Measurements from ENCODE around the gene TEAD2. TPM values are rescaled to one million over a fixed set of nuclear protein-coding genes. Genes with fewer than 3 reads are reported as not detected.
A peak's percentile ranks its signal among the peaks of the same experiment; 100 is the strongest.
"Not testable (repeated sequence)": the region's sequence is repeated elsewhere in the genome, so short reads cannot be mapped to it uniquely, and the experiment has no call there.

TEAD2 gene
- polyA plus RNA-seq, 1 donor = 54.4 TPM

DNA sequence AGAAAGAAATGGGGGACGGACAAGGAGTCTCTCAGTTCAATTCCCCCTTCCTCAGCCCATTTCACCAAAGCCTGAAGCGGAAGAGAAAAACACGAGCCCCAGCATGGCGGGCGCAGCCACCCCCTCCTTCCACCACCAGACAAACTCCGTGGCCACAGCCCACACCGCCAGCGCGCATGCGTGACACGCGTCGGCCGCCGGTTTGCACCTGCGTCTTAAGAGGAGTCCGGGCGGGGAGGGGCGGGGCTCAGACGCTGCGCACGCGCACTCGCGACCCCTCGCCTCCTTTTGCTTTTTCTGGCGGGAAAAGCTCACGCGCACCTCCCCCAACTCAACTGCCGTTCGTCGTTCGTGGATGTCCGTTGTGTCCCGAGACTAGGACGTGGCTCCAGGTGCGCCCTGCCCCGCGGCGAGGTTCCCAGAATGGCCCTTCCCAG, 25.7 kb upstream of the TEAD2 start, which contains the start of gene KASH5:
TSS of gene KASH5 (plus strand) at position 314 of the 437 bp plus-strand sequence. CDS start 2,635 bp downstream, outside the sequence.
- DNase-seq (ENCODE audit: low read depth) = peak; percentile 11

DNA sequence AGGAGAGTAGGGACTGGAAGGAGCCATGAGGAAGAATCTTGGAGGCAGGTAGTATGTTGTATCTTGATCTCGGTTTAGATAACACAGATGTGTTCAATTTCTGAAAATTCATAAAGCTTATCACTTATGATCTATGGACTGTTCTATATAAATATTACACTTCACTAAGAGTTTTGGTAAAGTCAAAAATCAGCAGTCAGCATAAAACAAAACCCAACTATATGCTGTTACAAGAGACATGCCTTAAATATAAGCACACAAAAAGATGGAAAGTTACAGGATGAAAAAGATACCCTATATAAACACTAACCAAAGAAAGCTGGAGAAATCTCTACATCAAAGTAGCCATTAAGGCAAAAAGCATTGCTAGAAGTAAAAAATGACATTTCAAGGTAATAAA, 21.4 kb upstream of the TEAD2 start:
- DNase-seq (ENCODE audit: low read depth) = no peak

DNA sequence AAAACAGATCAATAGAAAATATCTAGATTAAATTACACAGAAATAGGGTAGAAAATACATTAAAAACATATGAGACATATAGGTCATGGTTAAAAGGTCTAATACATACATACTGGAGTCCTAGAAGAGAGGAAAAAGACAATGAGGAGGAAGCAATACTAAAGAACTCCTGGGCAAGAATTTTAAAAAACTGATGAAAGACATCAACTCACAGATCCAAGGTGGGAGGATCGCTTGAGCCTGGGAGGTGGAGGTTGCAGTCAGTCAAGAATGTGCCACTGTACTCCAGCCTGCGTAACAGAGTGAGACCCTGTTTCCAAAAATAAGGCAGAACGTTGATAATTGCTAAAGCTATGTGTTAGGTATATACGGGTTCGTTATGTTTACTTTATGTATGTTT, 20.4 kb upstream of the TEAD2 start:
- no peak for DNase-seq (ENCODE audit: low read depth)

DNA sequence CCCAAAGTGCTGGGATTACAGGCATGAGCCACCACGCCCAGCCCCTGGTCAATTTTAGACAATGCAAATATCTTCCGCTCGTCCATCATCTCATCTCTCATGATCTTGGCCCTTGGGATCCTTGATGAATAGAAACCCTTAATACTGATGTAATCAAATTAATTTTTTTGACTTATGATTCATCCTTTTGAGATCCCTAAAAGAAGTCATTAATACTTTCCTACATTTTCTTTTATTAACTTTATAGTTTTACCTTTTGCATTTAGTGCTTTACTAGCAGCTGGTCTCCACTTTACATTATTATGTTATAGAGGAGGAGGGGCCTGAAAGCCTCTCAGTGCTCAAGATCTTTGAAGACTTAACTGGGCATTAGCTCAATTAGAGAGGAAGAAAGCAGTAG, 18.2 kb upstream of the TEAD2 start:
- DNase-seq (ENCODE audit: low read depth) = no peak

DNA sequence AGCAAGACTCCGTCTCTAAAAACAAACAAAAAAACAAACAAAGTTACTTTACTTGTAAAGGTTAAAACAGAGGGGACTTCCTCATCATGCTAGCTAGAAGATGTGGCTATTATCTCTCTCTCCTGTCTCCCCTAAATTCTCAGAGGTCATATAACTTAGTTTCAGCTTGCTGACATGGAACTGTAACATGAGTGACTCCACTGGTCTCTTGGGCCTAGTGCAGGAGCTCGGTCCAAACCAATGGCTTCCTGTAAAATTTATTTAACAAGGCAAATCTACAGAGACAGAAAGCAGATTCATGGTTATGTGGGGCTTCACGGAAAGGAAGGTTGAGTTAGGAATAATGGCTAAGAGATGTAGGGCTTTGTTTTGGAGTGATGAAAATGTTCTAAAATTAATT, 16.3 kb upstream of the TEAD2 start:
- DNase-seq (ENCODE audit: low read depth) = no peak

DNA sequence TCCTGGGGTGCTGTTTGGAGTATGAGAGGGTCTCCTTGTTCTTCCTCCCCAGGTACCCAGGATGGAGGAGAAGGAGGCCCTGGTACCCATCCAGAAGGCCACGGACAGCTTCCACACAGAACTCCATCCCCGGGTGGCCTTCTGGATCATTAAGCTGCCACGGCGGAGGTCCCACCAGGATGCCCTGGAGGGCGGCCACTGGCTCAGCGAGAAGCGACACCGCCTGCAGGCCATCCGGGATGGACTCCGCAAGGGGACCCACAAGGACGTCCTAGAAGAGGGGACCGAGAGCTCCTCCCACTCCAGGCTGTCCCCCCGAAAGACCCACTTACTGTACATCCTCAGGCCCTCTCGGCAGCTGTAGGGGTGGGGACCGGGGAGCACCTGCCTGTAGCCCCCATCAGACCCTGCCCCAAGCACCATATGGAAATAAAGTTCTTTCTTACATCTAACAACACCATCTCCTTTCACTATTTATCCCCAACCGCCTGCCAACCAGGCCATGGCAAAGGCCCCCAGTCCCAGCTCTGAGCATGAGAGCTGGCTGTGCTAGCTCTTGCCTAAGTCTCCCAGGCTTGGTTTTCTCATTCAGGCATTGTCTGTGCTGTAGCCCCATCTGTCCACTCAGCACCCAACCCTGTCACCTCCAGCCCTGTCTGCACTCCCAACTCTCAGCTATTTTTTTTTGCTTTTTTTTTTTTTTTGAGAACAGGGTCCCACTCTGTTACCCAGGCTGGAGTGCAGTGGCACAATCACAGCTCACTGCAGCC, 12.6 kb upstream of the TEAD2 start:
- no peak for DNase-seq (ENCODE audit: low read depth)

DNA sequence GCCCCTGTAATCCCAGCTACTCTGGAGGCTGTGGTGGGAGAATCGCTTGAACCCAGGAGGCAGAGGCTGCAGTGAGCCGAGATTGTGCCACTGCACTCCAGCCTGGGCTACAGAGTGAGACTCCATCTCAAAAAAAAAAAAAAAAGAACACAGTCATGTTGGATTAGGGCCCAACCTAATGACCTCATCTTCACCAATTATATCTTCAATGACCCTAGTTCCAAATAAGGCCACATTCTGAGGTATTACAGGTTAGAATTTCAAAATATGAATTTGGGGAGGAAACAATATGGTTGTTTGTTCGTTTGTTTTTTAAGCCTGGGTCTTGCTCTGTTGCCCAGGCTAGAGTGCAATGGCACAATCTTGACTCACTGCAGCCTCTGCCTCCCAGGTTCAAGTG, 11.0 kb upstream of the TEAD2 start:
- not testable (repeated sequence) for DNase-seq (ENCODE audit: low read depth)

DNA sequence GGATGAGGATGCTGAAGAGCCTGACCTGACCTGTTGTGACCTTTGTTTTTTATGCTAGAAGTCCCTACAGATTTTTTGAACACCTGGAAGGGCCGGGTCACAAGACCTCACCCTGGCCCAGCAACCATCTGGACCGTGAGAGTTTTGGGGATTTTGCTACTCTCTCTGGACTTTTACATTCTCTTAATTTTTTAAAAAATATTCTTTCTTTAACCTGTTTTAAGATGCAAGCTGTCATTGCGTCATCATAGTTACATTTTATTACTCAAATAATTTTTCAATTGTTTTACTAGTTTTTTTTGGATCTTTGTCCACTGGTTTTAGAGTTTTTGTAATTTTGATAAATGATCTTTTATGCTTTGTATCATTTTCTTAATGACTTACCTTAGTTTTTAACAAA, 9.0 kb upstream of the TEAD2 start:
- no peak for DNase-seq (ENCODE audit: low read depth)

DNA sequence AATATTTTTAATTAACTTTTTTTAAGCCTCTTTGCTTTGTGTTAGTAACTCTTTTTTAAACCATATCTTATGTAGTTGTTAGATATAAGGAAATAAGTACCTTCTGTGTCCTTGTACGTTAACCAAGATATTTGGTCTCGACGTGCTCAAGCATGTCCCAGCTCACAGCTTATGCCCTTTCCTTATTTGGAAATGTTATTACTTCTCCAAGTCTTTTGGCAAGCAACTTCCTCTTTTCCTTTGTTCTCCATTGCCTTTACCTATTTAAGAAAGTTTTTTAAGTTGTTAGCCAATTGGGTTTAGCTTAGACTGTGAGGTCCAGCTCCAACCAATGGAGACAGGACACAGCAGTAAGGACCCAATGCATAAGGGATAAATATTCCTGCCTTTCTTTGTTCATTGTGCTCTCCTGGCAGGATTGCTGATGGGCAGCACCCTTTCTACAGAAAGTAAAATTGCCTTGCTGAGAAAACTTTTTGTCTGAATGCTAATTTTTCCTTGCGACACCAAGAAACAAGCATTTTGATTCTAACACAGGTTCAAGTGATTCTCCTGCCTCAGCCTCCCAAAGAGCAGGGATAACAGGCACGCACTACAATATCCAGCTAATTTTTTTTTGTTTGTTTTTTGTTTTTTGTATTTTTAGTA, 6.6 kb upstream of the TEAD2 start:
- no peak for DNase-seq (ENCODE audit: low read depth)

DNA sequence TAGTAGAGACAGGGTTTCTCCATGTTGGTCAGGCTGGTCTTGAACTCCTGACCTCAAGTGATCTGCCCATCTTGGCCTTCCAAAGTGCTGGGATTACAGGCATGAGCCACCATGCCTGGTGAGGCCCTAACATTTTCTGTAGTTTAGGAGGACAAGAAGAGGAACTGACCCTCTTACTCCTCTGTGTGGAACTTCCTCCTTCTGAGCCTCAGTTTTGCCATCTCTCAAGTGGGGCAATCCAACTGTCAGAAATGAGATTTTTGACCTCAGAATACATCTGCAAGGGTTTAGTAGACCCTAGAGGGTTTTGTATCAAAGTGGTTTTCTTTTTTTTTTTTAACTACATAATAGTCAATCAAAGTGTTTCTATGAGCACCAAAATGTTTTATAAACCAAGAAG, 3.9 kb upstream of the TEAD2 start:
- no peak for DNase-seq (ENCODE audit: low read depth)

DNA sequence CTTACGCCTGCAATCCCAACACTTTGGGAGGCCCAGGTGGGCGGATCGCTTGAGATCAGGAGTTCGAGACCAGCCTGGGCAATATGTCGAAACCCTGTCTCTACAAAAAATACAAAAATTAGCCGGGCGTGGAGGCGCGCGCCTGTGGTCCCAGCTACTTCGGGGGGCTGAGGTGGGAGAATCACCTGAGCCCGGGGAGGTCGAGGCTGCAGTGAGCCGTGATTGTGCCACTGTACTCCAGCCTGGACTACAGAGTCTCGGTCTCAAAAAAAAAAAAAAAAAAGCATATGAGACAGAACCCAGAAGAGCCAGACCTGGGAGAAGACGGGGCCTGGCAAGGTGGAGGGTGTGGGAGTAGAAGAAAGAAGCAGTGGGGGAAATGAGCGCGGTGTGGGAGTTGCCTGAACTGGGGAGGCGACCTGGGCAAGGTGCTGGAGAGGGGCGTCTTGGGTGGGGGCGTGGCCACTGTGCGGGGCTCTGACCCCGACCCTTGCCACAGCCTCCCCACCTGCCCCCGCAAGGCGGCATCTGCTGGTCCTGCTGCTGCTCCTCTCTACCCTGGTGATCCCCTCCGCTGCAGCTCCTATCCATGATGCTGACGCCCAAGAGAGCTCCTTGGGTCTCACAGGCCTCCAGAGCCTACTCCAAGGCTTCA, 2.0 kb upstream of the TEAD2 start:
- no peak for DNase-seq (ENCODE audit: low read depth)

DNA sequence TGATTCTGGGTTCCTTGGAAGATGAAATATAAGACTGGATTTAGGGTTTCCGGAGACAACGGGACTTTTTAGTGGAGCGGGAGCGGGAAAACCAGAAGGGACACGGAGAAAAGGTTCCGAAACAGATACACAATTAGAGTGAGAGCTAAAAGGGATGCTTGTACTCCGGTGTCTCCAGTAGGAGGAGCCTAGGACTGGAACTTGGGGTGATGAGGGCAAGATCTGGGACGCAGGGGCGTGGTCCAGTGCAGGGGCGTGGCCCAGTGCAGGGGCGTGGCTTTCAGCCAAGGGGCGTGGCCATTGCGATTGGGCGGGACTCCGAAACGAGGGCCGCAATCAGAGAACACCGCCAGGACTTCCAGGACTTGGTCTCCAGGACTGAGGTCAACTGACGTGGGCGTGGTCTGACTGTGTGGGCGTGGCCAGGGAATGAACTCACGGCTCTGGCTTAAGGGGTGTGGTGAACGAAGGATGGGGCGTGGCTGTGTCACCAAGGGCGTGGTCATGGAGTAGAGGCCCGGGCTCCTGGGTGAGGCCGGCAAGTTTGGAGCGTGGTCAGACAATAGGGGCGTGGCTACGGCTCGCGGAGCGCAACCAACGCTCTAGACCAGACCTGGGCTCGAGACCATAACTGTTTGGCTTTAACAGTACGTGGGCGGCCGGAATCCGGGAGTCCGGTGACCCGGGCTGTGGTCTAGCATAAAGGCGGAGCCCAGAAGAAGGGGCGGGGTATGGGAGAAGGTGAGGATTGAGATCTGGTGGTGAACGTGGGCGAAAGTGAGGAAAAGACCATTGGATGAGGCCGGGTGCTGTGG, 1.3 kb upstream of the TEAD2 start, which contains the start of gene DKKL1:
TSS of gene DKKL1 (plus strand) at position 610 of the 815 bp plus-strand sequence. CDS start at position 732, 122 bp downstream.
- peak; percentile 82 for DNase-seq (ENCODE audit: low read depth)

DNA sequence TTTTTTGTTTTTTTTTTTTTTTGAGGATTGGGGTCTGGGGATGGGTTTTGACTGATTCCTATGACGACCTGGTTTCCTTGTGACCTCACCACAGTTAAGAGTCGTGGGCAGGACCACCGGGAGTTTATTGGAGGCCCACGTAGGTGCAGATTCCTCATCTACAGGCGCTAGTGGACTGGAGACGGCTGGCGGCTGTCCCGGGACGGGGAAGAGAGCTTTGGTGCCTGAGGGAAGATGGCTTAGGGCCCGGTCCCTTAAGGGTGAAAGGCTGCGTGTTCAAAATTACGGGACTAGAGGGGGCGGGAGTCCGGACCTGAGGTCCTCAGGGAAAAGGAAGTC, 682 bp upstream of the TEAD2 start:
- DNase-seq (ENCODE audit: low read depth) = no peak

DNA sequence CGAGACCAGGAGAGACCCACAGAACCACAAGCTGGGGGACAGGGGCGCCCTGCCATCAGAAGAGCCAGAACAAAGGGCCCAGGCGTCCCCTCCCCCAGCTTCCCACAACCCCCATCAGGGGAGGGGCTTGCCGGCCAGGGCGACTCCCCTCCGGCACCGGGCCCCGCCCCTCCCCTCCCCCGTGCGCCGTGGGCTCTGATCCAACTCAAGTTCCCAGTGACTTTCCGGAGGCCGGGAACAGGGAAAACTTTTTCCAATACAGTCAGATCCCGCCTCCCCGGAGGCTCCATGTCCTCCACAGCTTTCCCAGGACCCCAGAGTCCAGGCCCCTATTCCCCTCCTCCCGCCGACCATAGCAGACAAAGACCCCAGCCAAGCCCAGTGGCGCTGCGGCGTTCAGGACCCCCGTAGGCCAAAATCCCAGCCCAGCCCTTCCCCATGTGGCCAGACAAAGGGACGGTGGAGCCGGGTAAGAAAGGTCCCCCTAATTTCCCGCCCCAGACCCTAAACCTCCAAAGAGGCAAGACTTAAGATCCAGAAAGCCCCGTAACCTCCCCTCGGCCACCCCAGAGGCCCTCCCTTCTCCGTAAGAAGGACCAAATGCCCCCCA, 673 bp downstream of the TEAD2 start:
- no peak for DNase-seq (ENCODE audit: low read depth)

DNA sequence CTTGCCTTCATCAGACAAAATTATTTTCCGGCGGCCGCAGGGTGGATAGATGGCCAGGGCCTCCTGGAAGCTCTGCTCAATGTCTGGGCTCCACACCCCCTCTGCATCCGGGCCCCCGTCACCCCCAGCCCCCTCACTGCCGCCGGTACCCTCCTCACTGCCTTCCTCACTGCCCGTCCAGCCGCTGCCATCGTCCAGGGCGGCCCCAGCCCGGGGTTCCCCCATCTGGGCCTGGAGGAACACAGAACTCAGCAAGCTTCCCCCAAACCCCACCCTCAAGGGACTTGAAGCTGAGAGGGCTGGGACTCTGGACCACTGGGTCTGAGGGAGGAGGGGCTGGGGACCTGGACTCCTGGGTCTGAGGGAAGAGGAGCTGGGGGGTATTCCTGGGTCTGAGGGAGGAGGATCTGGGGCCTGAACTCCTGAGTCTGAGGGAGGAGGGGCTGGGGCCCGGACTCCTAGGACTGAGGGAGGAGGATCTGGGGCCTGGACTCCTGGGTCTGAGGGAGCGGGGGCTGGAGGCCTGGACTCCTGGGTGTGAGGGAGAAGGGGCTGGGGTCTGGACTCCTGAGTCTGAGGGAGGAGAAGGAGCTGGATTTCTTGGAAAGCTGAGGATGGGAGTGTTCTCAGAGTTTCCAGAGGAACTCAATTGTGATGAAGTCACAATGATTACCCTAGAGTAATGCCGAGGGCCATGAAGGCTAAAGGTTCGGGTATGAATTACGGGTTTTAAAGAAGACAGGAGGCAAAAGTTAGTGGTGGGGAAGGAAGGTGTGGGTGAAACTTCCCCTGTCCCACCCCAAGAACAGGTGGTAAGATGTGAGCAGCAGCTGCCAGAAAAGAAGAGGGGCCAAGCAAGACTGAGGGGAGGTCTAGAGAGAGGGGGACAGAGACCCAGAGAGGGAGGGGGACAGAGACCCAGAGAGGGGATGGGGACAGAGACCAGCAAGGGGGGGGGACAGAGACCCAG, 2.1 kb downstream of the TEAD2 start:
- no peak for DNase-seq (ENCODE audit: low read depth)

DNA sequence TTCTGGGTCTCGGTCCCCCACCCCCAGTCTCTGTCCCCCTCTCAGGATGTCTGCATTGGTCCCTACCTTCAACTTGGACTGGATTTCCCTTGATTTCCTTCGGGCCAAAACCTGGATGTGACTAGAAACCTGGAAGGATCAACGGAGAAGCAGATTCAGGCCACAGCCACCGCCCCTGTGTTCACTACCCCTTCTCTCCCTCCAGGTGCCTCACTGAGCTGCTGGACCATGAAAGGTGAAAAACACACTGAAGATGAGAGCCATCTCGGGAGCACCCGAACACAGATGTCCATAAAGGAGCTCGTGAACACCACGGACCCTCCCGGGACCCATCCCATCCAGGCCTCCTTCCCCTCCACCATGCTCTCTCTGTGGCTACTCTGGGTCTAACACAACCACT, 5.0 kb downstream of the TEAD2 start:
- DNase-seq (ENCODE audit: low read depth) = no peak

DNA sequence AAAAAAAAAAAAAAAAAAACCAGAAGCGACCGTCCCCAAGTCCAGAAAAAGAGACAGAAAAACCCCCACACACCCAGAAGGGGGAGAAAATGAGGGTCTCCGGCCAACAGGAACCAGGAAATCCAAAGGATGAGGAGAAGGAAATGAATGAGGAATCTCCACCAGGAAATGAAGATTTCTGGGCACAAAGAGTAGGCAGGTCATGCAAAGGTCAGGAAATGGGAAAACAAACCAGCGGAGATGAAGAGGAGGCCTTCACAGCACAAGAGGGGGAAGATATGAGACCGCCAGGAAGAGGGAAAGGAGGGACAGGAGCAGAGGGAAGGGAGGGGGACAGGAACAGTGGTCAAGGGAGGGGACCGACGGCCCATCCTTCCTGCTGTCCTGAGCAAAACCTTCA, 5.8 kb downstream of the TEAD2 start:
- no peak for DNase-seq (ENCODE audit: low read depth)

DNA sequence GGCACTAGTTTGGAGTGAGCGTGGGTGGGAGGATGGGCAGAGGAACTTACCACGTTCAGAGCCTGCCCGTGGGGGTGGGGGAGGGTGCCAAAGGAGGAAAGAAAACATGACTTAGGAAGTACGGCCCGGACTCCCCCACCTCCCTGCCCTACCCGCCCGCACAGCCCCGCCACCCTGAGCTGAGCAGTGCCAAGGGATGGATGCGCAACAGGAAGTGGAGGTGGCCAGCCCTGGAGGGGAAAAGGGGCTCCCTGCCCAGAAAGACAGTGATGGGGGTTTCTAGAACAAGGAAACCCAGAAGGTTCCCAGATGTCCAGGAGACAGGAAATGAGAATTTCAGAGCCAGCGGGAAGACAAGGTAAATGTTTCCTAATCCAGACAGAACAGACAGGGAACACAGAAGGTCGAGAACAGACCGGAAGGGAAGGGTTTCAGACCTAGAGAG, 6.3 kb downstream of the TEAD2 start:
- no peak for DNase-seq (ENCODE audit: low read depth)

DNA sequence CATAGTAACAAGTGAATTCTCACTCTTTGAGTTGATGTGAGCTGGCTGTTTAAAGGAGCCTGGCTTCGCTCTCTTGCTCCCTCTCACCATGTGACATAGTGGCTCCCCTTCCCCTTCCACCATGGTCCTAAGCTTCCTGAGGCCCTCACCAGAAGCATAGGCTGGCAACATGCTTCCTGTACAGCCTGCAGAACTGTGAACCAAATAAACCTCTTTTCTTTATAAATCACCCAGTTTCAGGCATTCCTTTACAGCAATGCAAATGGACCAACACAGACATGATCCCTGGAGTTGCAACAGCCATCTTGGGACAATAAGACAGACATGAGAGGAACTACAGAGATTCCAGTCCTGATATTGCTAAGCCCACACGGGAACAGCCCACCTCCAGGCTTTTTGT, 12.6 kb downstream of the TEAD2 start:
- no peak for DNase-seq (ENCODE audit: low read depth)
